NCI-H2227 treated with DMSO at 0.1 percent for 48 hours (cell line): ENCODE data around the gene CACNG1.
"Not testable (repeated sequence)": the region's sequence is repeated elsewhere in the genome, so short reads cannot be mapped to it uniquely, and the experiment has no call there.

Source experiments
- DNase-seq: peaks from one replicate; lab custom pipeline; 2025; lab: John Stamatoyannopoulos, UW

CACNG1 gene

GRCh38 chr17:67079491-67079890, 35.1 kb downstream of the CACNG1 start:
- DNase-seq: no peak

DNA sequence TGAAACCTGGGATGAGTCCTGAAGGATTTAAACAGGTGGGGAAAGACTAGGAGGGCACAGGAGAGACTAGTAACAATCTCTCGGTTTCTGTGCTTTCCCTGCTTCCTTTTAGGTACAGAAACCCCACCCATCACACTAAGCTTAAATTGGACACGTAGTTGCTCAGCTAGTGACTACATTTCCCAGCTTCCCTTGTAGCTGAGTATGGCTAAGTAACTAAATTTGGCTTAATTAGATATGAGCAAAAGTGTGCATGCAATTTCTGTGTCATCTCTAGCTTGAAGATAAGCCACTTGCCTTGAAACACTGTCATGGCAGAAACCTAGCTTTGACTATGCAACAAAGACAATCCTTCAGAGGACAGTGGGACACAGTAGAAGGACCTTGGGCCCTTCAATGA, 36.5 kb downstream of the CACNG1 start:
- no peak for DNase-seq

DNA sequence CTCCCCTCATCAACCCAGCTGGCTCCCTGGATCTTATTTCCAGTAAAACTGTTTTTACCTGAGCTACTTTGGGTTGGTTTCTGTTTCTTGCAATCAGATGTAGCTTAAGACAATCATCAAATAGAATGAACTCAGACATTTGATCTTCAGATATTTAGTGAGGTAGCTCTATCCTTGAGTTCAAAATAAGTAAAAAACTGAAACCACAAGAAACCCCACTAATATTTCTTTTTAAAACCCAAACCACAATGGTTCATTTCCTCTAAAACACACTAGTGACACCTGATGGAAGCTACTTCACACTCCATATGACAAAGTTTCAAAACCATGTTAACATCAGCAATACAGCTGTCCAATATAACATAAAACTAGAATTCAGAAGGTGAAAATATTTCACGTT, 37.8 kb downstream of the CACNG1 start:
- no peak for DNase-seq

DNA sequence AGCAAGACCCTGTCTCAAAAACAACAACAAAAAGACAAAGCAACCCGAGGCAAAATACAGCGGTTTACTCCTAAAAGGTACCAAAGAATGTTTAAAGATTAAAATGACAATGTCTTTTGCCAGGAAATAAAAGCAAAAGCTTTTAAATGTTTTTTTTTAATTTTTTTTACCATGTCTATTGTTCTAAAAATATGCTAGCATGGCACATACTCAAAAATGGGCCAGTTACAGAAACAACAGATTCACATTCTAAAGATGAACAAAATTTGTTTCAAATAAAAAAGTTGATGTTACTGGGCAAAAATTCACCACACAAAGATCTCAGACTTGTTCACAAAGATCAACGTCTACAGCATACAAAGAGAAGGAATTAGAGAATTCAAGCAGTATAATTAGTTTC, 41.1 kb downstream of the CACNG1 start:
- no peak for DNase-seq

DNA sequence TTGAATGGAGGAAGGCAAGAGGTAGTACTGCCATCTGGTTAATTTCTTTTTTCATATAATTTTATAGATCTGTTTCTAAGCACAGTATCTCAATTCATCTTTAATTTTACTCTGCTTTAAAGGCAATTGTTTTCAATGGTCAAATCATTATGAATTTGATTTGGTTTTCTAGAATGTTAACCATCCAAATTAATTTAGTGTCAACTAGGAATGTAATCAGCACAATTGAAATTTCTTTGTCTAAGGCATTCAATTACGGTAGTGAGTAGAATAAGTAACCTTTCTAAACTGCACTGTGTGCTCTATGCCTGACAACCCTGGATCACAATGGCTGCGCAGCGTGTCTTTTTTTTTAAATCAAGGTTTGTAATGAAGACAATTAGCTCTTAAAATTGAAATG, 44.3 kb downstream of the CACNG1 start:
- DNase-seq: no peak

- DNase-seq: no peak
Measured at GRCh38 chr17:67090341-67090740, 46.0 kb downstream of the CACNG1 start.

DNA sequence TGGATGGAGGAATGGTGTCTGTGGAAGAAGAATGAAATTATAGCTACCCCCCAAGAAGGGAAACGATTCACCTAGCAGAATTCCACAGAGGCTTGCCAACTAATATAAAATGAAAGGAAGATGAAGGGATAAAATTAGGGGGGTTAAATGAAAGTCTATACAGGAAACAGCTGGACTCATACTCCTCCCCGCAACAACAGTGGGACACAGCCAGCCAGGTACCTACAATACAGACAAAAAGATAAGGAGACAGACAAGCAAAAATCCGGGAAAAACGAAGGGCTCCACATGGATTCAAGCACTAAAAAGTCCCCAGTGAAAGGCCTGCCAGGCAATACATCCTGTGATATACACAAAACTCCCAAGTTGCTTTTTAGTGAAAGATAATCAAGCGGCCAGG, 47.9 kb downstream of the CACNG1 start:
- DNase-seq: no peak

DNA sequence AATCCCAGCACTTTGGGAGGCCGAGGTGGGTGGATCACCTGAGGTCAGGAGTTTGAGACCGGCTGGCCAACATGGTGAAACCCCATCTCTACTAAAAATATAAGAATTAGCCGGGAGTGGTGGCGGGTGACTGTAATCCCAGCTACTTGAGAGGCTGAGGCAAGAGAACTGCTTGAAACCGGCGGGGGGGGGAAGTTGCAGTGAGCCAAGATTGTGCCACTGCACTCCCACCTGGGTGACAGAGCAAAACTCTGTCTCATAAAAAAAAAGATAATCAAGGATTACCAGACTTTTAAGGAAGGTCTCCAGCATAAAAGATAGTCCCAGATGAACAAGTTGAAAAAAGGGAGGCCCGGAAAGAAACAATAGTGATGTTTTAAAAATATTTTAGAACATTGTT, 48.4 kb downstream of the CACNG1 start:
- not testable (repeated sequence) for DNase-seq

DNA sequence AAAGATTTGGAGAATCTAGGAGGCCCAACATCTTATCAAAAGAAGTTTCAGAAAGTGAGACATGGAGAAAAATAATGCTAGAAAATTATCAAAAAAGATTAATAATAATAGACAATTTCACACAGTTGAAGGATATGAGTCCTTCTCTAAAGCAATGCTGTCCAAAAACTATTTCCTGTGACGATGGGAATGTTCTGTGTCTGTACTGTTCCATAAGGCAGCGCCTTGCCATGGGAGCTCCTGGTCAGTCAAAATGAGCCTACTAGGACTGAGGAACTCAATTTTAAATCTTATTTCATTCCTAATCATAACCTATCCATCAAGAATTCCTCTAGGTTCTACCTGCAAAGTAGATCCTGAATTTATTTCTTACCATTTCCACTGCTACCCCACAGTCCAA, 49.0 kb downstream of the CACNG1 start:
- DNase-seq: no peak

DNA sequence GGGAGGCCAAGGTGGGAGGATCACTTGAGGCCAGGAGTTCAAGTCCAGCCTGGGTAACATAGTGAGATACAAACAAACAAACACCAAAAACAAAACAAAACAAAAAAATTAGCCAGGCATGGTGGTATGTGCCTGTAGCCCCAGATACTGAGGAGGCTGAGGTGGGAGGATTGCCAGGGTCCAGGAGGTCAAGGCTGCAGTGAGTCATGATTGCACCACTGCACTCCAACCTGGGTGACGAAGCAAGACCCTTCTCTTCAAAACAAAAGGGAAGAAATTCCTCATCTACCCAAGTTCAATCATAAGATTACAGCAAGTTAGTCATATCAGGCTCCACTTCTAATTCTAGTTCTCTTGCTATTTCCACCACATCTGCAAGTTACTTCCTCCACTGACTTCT, 50.9 kb downstream of the CACNG1 start:
- DNase-seq: not testable (repeated sequence)

- no peak for DNase-seq
Measured at GRCh38 chr17:67095803-67096202, 51.4 kb downstream of the CACNG1 start.

- DNase-seq: no peak
Measured at GRCh38 chr17:67096609-67097008, 52.3 kb downstream of the CACNG1 start.

GRCh38 chr17:67098006-67098405, 53.7 kb downstream of the CACNG1 start:
- DNase-seq: no peak

DNA sequence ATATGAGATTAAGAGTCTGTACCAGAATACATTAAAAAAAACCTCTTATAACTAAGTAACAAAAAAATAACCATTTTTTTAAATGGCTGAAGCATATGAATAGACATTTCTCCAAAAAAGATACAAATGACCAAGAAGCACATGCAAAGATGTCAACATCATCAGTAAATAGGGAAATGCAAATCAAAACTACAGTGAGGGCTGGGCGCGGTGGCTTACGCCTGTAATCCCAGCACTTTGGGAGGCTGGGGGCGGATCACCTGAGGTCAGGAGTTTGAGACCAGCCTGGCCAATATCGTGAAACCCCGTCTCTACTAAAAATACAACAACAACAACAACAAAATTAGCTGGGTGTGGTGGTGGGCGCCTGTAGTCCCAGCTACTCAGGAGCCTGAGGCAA, 60.3 kb downstream of the CACNG1 start:
- not testable (repeated sequence) for DNase-seq

DNA sequence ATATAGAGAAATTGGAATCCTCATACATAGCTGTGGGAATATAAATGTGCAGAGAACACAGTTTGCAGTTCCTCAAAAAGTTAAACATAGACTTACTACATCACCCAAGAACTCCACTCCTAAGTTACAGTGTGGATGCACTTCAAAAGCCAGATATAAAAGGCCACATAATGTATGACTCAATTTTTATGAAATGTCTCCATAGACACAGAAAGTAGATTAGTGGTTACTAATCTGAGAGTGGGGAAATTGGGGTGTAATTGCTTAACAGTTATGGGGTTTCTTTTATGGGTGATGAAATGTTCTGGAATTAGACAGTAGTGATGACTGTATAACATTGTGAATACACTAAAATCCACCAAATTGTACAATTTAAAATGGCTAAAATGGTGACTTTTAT, 60.9 kb downstream of the CACNG1 start:
- DNase-seq: no peak
